GM12874 (cell line): ENCODE data around the gene ZNF384.

Experiments used
- CTCF ChIP-seq: IDR thresholded peaks from 2 replicates; pipeline ENCODE4 v1.5.1; 2011; ENCODE audit warnings: low read depth, mild to moderate bottlenecking, control low read depth, low read length, moderate library complexity; ENCODE audit not compliant: insufficient read depth

The ZNF384 gene

GRCh38 chr12:6696690-6697583 is 7.8 kb upstream of the ZNF384 start:
- TF ChIP-seq CTCF: no peak

DNA sequence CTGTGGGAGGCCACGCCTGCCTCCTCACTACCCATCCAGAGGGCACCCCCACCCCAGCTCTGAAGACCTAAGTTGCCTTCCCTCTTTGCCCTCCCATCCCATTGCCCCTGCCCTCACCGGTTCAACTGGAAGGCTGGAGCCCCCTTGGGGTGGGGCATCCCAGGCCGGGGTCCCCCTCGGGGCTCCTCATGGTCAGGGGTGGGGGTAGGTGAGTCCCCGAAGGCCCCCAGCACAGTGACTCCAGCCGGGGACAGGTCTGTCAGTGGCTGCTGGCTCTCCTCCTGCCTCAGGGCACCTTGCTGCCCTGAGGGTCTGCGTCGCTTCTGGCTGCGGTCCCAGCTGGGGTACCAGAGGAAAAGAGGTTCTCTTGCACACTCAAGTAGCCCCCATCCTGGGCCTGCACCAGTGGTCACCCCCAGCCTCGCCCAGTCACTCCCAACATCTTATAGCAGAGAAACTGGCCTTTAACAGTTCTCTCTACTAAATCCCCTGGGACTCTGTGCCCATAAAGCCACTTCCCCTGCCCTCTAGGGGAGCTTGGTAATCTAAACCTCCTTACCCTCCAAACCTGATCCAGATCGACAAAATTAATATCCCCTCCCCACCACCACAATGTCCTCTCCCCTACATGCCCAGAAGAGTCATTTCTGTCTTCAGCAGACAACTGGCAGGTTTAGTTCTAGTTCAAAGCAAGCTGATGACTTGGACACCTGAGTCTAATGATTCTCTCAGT is 6.3 kb upstream of the ZNF384 start:
- TF ChIP-seq CTCF: no peak

GRCh38 chr12:6694701-6695100 is 5.5 kb upstream of the ZNF384 start:
- TF ChIP-seq CTCF: no peak

- TF ChIP-seq CTCF: no peak
These were observed 4.7 kb upstream of the ZNF384 start for GRCh38 chr12:6693832-6694355.

DNA sequence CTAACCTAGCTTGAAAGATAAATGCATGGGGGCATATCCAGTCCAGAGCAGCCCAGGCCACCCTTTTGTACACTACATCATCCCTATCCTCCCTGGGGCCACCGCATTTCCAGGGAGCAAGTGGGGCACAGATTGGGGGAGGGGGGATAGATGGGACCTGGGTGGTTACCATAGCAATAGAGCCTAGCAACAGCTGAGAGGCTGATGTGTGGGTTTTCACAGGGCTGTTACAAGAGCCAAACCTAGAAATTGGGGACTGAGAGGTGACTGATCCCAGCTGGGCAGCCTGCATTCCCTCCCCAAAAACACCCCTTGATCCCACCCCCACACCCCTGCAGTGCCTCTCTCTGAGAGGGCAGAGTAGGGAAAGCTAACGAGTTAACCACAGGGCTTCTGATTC is 3.7 kb upstream of the ZNF384 start:
- TF ChIP-seq CTCF: no peak

DNA sequence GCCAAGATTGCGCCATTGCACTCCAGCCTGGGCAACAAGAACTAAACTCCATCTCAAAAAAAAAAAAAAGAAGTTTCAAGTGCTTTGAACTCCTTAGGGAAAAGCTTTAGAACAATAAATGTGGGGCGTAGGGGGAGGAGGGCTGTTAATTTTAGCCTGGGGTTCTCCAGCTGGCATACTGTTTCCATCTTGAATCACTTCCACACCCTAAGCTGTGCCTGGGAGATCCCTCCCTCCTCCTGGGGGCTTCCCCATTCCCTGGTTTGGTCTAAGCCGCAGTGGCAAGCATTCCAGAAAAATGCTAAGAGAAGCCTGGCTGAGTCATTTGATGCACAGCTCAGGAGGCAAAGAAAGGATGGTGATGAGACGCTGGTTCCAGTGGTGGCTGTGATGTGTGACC is 2.3 kb upstream of the ZNF384 start:
- no peak for TF ChIP-seq CTCF

DNA sequence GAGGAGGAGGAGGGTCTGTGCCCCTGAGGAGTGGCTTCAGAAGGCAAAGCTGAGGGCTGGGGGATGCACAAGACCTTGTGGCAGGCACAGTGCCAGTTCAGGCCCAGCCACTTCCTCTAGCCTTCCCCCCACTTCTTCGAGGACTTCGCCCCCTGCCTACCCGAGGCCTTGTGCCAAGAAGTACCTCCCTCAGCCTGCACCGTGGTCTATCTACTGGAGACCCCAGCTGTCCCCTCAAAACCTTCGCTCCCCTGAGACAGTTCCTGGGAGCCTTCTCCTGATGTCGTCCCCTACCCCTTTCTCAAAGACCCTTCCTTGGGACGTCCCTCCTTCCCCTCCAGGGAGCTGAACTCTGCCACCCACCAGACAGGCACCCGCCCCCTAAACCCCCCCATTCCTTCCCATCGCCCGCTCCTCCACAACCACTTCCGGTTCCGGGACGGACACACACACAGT is 604 bp downstream of the ZNF384 start:
- no peak for TF ChIP-seq CTCF
